HEK293 (cell line): ENCODE results near the gene SART1.
"Not testable (repeated sequence)": the region's sequence is repeated elsewhere in the genome, so short reads cannot be mapped to it uniquely, and the experiment has no call there.

Experiments
- CTCF ChIA-PET: fragments of 350-600 bp; formaldehyde crosslinking; extraction: SDS; loops from one replicate; lab custom pipeline; 2021; ENCODE audit warnings: antibody characterized with exemption; lab: Yijun Ruan, JAX
- POLR2A ChIA-PET: fragments of 300-600 bp; formaldehyde crosslinking; extraction: SDS; loops from one replicate; lab custom pipeline; 2020; ENCODE audit warnings: antibody characterized with exemption, inconsistent platforms; lab: Yijun Ruan, JAX
- H3K27ac ChIP-seq: fragments of 200-500 bp; sonication (Bioruptor generic); 2 replicates; pipeline ENCODE4 v1.5.1; 2014; ENCODE audit warnings: low read depth, low read length, control low read depth, inconsistent platforms; ENCODE audit errors: extremely low read depth
- H3K36me3 ChIP-seq, 2 experiments: fragments of 200-500 bp in 1 of 2; sonication (Bioruptor generic) in 1 of 2; 1 replicate in 1 of 2; 2 replicates in 1 of 2; pipeline ENCODE4 v1.5.1; 2014 to 2017; ENCODE audit warnings: inconsistent platforms in 2 of 2, low read length in 2 of 2; ENCODE audit not compliant: control insufficient read depth in 2 of 2, insufficient read depth in 1 of 2
- H3K4me1 ChIP-seq: fragments of 200-500 bp; sonication (Bioruptor generic); 2 replicates; pipeline ENCODE4 v1.5.1; 2014; ENCODE audit warnings: mild to moderate bottlenecking, low read length, inconsistent platforms; ENCODE audit not compliant: control insufficient read depth, insufficient read depth
- H3K4me3 ChIP-seq: 2 replicates; pipeline ENCODE4 v1.5.1; 2011; ENCODE audit warnings: low read depth, mild to moderate bottlenecking, control low read depth, low read length, moderate library complexity
- H3K9me3 ChIP-seq: fragments of 200-500 bp; sonication (Bioruptor generic); 2 replicates; pipeline ENCODE4 v1.5.1; 2014; ENCODE audit warnings: low read depth, low read length, inconsistent platforms; ENCODE audit not compliant: control insufficient read depth, insufficient read depth
- IKZF3 ChIP-seq: fragments of 450-650 bp; IDR thresholded peaks from 2 replicates; pipeline ENCODE4 v1.5.0; 2018; ENCODE audit warnings: missing biosample characterization, mild to moderate bottlenecking, missing genetic modification characterization, moderate library complexity
- KLF9 ChIP-seq: fragments of 450-650 bp; formaldehyde crosslinking; IDR thresholded peaks from 2 replicates; pipeline ENCODE4 v1.5.1; 2016; ENCODE audit warnings: missing biosample characterization, missing genetic modification characterization, low read depth
- REPIN1 ChIP-seq: fragments of 450-650 bp; formaldehyde crosslinking; IDR thresholded peaks from 2 replicates; pipeline ENCODE4 v1.5.1; 2017; ENCODE audit warnings: missing biosample characterization, missing genetic modification characterization, low read depth
- ZEB2 ChIP-seq: fragments of 450-650 bp; formaldehyde crosslinking; IDR thresholded peaks from 2 replicates; pipeline ENCODE4 v1.5.1; 2016; ENCODE audit warnings: missing biosample characterization, missing genetic modification characterization
- ZNF280D ChIP-seq: fragments of 450-650 bp; formaldehyde crosslinking; IDR thresholded peaks from 2 replicates; pipeline ENCODE4 v1.5.1; 2016; ENCODE audit warnings: missing biosample characterization, missing genetic modification characterization
- ZNF394 ChIP-seq: fragments of 450-650 bp; formaldehyde crosslinking; IDR thresholded peaks from 2 replicates; pipeline ENCODE4 v1.5.1; 2016; ENCODE audit warnings: missing biosample characterization, missing genetic modification characterization, mild to moderate bottlenecking, moderate library complexity, borderline replicate concordance
- ZNF501 ChIP-seq: fragments of 450-650 bp; formaldehyde crosslinking; IDR thresholded peaks from 2 replicates; pipeline ENCODE4 v1.5.1; 2016; ENCODE audit warnings: missing biosample characterization, missing genetic modification characterization
- ZNF514 ChIP-seq: fragments of 450-650 bp; formaldehyde crosslinking; IDR thresholded peaks from 2 replicates; pipeline ENCODE4 v1.5.1; 2016; ENCODE audit warnings: missing biosample characterization, missing genetic modification characterization
- ZNF529 ChIP-seq: fragments of 450-650 bp; formaldehyde crosslinking; IDR thresholded peaks from 2 replicates; pipeline ENCODE4 v1.5.1; 2017; ENCODE audit warnings: missing genetic modification characterization, missing biosample characterization; ENCODE audit not compliant: insufficient replicate concordance
- ZNF707 ChIP-seq: fragments of 450-650 bp; formaldehyde crosslinking; IDR thresholded peaks from 2 replicates; pipeline ENCODE4 v1.5.1; 2016; ENCODE audit warnings: missing biosample characterization, missing genetic modification characterization
- ZSCAN4 ChIP-seq: fragments of 450-650 bp; formaldehyde crosslinking; IDR thresholded peaks from 2 replicates; pipeline ENCODE4 v1.5.1; 2017; ENCODE audit warnings: missing biosample characterization, missing genetic modification characterization

SART1 gene

GRCh38 chr11:65947603-65948125 lies 13.9 kb upstream of the SART1 start (continued):
- TF ChIP-seq REPIN1 (tag by site-specific recombination) (no peak), ZNF514 (tag by site-specific recombination) (no peak), ZNF529 (tag by site-specific recombination) (no peak), IKZF3 (tag by site-specific recombination) (no peak), ZEB2 (no peak), ZNF280D (tag by site-specific recombination) (no peak), ZNF501 (tag by site-specific recombination) (no peak), KLF9 (tag by site-specific recombination) (no peak)
- TF ChIP-seq, all 188 proteins: peak for 0

GRCh38 chr11:65950711-65951110 lies 10.8 kb upstream of the SART1 start:
- H3K36me3 ChIP-seq, CTCF ChIA-PET, H3K9me3 ChIP-seq, H3K4me3 ChIP-seq, H3K4me1 ChIP-seq, H3K27ac ChIP-seq: not testable (repeated sequence)
- POLR2A ChIA-PET: interaction anchor here (1.2 to 1.6 kb wide), 2 partner anchors 10 to 39 kb away, joined by 4 to 8 read pairs; partner anchors contain the start of gene SART1

GRCh38 chr11:65951641-65952040 lies 9.9 kb upstream of the SART1 start:
- not testable (repeated sequence) for H3K27ac ChIP-seq, H3K9me3 ChIP-seq, H3K4me3 ChIP-seq, H3K4me1 ChIP-seq, H3K36me3 ChIP-seq
- ChIA-PET CTCF (interaction anchor here (0.6 to 2.0 kb wide), 3 partner anchors 64 to 1135 kb away, joined by 3 to 7 read pairs (median 6); partner anchors contain the start of gene FIBP), POLR2A (interaction anchor here (0.6 to 1.6 kb wide), 4 partner anchors 9 to 61 kb away, joined by 3 to 8 read pairs (median 3); partner anchors contain the start of genes CCDC85B and SART1)

GRCh38 chr11:65952052-65952521 lies 9.4 kb upstream of the SART1 start:
- no peaks in the 10 kb centered on the region for H3K9me3 ChIP-seq
- POLR2A ChIA-PET: interaction anchor here (1.1 to 1.6 kb wide), 3 partner anchors 9 to 62 kb away, joined by 3 to 8 read pairs (median 3); partner anchors contain the start of genes CCDC85B and SART1
- no peak for TF ChIP-seq ZNF707 (tag by site-specific recombination)
- TF ChIP-seq ZNF394 (tag by site-specific recombination): no peak
- peak; percentile 76 for TF ChIP-seq ZSCAN4 (tag by site-specific recombination)
- CTCF ChIA-PET: interaction anchor here (0.7 to 2.0 kb wide), 3 partner anchors 64 to 163 kb away, joined by 4 to 7 read pairs (median 6); partner anchors contain the start of gene FIBP
- no peak overlapping the region for H3K27ac ChIP-seq
- H3K4me1 ChIP-seq: no peaks in the 10 kb centered on the region
- H3K4me3 ChIP-seq: no peak overlapping the region
- H3K36me3 ChIP-seq: no peaks in the 10 kb centered on the region
